ENCODE data around the gene GAK. TPM values are rescaled to one million over a fixed set of nuclear protein-coding genes. Genes with fewer than 3 reads are reported as not detected.

Gene GAK
- total and polyA plus RNA-seq, 2 experiments from 2014 or later, result 87.1 to 88.4 TPM

DNA sequence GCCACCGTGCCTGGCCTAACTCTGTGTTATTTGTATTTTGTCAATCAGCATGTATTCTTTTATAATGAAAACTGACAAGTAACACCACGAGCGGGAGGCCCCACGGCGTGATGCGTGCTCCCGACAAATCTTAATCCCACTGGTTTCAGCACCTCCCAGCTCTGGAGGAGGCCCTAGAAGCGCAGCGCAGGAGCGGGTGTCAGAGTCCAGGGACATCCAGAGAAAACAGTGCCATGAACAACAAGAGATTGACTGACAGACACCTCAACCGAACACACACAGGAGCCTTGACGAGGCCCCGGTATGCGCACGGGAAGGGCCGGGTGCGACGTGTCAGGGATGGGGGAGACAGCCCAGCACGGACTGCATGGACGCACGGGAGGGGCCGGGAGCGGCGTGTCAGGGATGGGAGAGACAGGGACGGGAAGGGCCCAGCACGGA is 23.0 kb downstream of the GAK start:
- no peak for DNase-seq (ENCODE audit: low spot score)
- H2AFZ ChIP-seq, result no peak overlapping the region
- H3K4me1 ChIP-seq (ENCODE audit: insufficient read depth), result no peaks in the 10 kb centered on the region
- no peaks in the 10 kb centered on the region for H3K9me2 ChIP-seq (replicated peaks; ENCODE audit: insufficient read depth)
- TF ChIP-seq EZH2 (IDR thresholded peaks at IDR 0.05; ENCODE audit: borderline replicate concordance) (no peak), EZH2phosphoT487 (IDR thresholded peaks at IDR 0.05; ENCODE audit: low read depth, severe bottlenecking, unreplicated experiment) (no peak)
- TF ChIP-seq, protein P1, sequence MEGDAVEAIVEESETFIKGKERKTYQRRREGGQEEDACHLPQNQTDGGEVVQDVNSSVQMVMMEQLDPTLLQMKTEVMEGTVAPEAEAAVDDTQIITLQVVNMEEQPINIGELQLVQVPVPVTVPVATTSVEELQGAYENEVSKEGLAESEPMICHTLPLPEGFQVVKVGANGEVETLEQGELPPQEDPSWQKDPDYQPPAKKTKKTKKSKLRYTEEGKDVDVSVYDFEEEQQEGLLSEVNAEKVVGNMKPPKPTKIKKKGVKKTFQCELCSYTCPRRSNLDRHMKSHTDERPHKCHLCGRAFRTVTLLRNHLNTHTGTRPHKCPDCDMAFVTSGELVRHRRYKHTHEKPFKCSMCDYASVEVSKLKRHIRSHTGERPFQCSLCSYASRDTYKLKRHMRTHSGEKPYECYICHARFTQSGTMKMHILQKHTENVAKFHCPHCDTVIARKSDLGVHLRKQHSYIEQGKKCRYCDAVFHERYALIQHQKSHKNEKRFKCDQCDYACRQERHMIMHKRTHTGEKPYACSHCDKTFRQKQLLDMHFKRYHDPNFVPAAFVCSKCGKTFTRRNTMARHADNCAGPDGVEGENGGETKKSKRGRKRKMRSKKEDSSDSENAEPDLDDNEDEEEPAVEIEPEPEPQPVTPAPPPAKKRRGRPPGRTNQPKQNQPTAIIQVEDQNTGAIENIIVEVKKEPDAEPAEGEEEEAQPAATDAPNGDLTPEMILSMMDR (IDR thresholded peaks at IDR 0.05; ENCODE audit: poor library complexity), result no peak
- H3K27me3 ChIP-seq, result no peaks in the 10 kb centered on the region
- no peak overlapping the region for H3K4me2 ChIP-seq
- 97% methylated on average over 26 of the region's 26 CpGs for WGBS (ENCODE audit: low lambda C conversion rate, missing lambda C conversion rate)
- H4K20me1 ChIP-seq (ENCODE audit: insufficient read depth, poor library complexity, severe bottlenecking), result peaks cover 10% of the 10 kb centered on the region
- peaks cover 9% of the 10 kb centered on the region for H3K79me2 ChIP-seq
- no peaks in the 10 kb centered on the region for H3K36me3 ChIP-seq (replicated peaks; ENCODE audit: insufficient read depth, low read depth)
- H3K27ac ChIP-seq, result no peak overlapping the region
- H3K9me3 ChIP-seq (ENCODE audit: low read depth), result no peaks in the 10 kb centered on the region
- H3K4me3 ChIP-seq, result no peak overlapping the region

DNA sequence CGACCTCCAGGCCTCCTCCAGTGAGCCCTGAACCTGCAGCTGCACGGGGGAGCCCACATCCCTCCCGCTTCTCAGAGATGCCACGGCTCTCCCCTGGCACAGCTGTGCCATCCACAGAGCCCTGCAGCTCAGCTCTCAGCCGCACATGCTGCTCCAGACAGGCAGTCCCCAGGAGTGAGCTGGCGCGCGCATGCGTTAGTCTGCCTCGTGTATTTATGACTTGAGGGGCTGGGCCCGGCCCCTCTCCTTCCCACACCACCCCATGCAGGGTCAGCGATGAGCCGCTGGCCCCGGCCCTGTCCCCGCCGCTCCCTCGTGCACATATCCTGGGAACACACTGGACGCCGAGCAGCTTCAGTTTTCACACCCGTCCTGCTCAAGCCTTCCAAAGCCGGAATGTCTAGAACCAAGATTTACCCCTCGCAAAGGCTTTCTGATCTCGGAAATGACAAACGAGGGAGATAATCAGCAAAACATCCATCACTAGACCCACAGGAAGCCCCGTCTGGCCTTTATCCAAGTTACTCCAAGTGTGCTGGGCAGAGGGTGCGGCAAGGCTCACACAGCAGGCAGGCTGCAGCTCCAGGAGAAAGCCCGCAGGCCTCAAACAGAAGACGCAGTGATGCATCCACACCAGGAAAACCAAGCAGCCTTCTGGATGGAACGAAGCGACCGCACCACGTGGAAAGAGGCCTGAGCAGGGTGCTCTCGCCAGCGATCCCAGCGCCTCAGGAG is 24.3 kb downstream of the GAK start:
- H4K20me1 ChIP-seq (ENCODE audit: insufficient read depth, poor library complexity, severe bottlenecking), result peaks cover 3% of the 10 kb centered on the region
- H2AFZ ChIP-seq, result no peak overlapping the region
- H3K27ac ChIP-seq, result no peak overlapping the region
- H3K4me1 ChIP-seq (ENCODE audit: insufficient read depth), result no peaks in the 10 kb centered on the region
- no peaks in the 10 kb centered on the region for H3K9me3 ChIP-seq (ENCODE audit: low read depth)
- no peak for DNase-seq (ENCODE audit: low spot score)
- 84% methylated on average over 26 of the region's 35 CpGs for WGBS (ENCODE audit: low lambda C conversion rate, missing lambda C conversion rate)
- peaks cover 2% of the 10 kb centered on the region for H3K79me2 ChIP-seq
- no peak overlapping the region for H3K4me2 ChIP-seq
- TF ChIP-seq EZH2phosphoT487 (IDR thresholded peaks at IDR 0.05; ENCODE audit: low read depth, severe bottlenecking, unreplicated experiment) (no peak), EZH2 (IDR thresholded peaks at IDR 0.05; ENCODE audit: borderline replicate concordance) (no peak)
- TF ChIP-seq, protein P1 (IDR thresholded peaks at IDR 0.05; ENCODE audit: poor library complexity), result no peak
- H3K36me3 ChIP-seq (replicated peaks; ENCODE audit: insufficient read depth, low read depth), result no peaks in the 10 kb centered on the region
- no peak overlapping the region for H3K4me3 ChIP-seq
- H3K27me3 ChIP-seq, result no peaks in the 10 kb centered on the region
- no peaks in the 10 kb centered on the region for H3K9me2 ChIP-seq (replicated peaks; ENCODE audit: insufficient read depth)

DNA sequence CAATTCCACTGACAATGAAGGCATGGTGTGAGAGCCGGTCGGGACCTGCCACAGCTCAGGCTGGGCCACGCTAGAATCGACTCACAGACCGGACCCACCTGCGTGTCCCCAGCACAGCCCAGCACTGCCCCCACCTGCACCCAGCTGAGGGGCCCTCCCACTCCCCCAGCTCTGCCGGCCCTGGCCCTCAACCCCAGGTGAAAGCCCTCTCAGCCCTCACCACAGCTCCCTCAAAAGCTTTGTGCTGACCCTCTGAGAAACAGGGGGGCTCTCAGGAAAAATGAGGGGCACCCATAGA is 25.1 kb downstream of the GAK start:
- TF ChIP-seq EZH2phosphoT487 (IDR thresholded peaks at IDR 0.05; ENCODE audit: low read depth, severe bottlenecking, unreplicated experiment) (no peak), EZH2 (IDR thresholded peaks at IDR 0.05; ENCODE audit: borderline replicate concordance) (no peak)
- TF ChIP-seq, protein P1 (IDR thresholded peaks at IDR 0.05; ENCODE audit: poor library complexity), result no peak
- H3K27ac ChIP-seq, result no peak overlapping the region
- no peak for DNase-seq (ENCODE audit: low spot score)
- H3K9me3 ChIP-seq (ENCODE audit: low read depth), result no peaks in the 10 kb centered on the region
- no peaks in the 10 kb centered on the region for H3K4me1 ChIP-seq (ENCODE audit: insufficient read depth)
- no peaks in the 10 kb centered on the region for H4K20me1 ChIP-seq (ENCODE audit: insufficient read depth, poor library complexity, severe bottlenecking)
- H3K4me3 ChIP-seq, result no peak overlapping the region
- H3K4me2 ChIP-seq, result no peak overlapping the region
- no peaks in the 10 kb centered on the region for H3K27me3 ChIP-seq
- H3K79me2 ChIP-seq, result peaks cover 2% of the 10 kb centered on the region
- H3K36me3 ChIP-seq (replicated peaks; ENCODE audit: insufficient read depth, low read depth), result no peaks in the 10 kb centered on the region
- WGBS (ENCODE audit: low lambda C conversion rate, missing lambda C conversion rate), result 100% methylated on average over 3 of the region's 7 CpGs
- H3K9me2 ChIP-seq (replicated peaks; ENCODE audit: insufficient read depth), result no peaks in the 10 kb centered on the region
- H2AFZ ChIP-seq, result no peak overlapping the region

Measured in hepatocyte (in vitro differentiated cells).